ENCODE results near the gene RHCE.
"Not testable (repeated sequence)": the region's sequence is repeated elsewhere in the genome, so short reads cannot be mapped to it uniquely, and the experiment has no call there.

RHCE gene

DNA sequence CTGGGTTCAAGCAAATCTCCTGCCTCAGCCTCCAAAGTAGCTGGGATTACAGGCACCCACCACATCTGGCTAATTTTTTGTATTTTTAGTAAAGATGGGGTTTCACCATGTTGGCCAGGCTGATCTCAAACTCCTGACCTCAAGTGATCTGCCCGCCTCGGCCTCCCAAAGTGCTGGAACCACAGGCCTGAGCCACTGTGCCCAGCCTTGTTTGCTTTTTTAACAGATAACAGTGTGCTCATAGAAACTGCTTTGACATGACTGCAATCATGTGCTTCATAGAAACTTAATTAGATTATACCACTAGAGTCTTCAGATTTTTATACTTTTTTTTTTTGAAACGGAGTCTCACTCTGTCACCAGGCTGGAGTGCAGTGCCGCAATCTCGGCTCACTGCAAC lies 91.3 kb downstream of the RHCE start:
- H3K9ac ChIP-seq (ENCODE audit: low read depth in 1 of 2, low read length in 2 of 2); H3K36me3 ChIP-seq (ENCODE audit: control insufficient read depth in 2 of 2, insufficient read depth in 2 of 2, low read length in 2 of 2); H3K4me3 ChIP-seq (ENCODE audit: low read length in 2 of 2); H3K9me3 ChIP-seq (ENCODE audit: control insufficient read depth in 2 of 2, low read length in 2 of 2); H3K27ac ChIP-seq (ENCODE audit: low read depth in 2 of 2, low read length in 2 of 2); H3K27me3 ChIP-seq (ENCODE audit: control insufficient read depth in 2 of 2, insufficient read depth in 2 of 2, low read length in 2 of 2); H3K4me1 ChIP-seq (ENCODE audit: control insufficient read depth in 2 of 2, insufficient read depth in 2 of 2, low read length in 2 of 2): not testable (repeated sequence)

- H3K4me1 ChIP-seq (ENCODE audit: control insufficient read depth in 2 of 2, insufficient read depth in 2 of 2, low read length in 2 of 2); H3K9ac ChIP-seq (ENCODE audit: low read depth in 1 of 2, low read length in 2 of 2); H3K27ac ChIP-seq (ENCODE audit: low read depth in 2 of 2, low read length in 2 of 2); H3K36me3 ChIP-seq (ENCODE audit: control insufficient read depth in 2 of 2, insufficient read depth in 2 of 2, low read length in 2 of 2); H3K4me3 ChIP-seq (ENCODE audit: low read length in 2 of 2); H3K27me3 ChIP-seq (ENCODE audit: control insufficient read depth in 2 of 2, insufficient read depth in 2 of 2, low read length in 2 of 2); H3K9me3 ChIP-seq (ENCODE audit: control insufficient read depth in 2 of 2, low read length in 2 of 2): not testable (repeated sequence)
Observed at GRCh38 chr1:25328791-25329185, 91.8 kb downstream of the RHCE start.

GRCh38 chr1:25327864-25328790 lies 92.5 kb downstream of the RHCE start:
- H3K9me3 ChIP-seq (ENCODE audit: control insufficient read depth in 2 of 2, low read length in 2 of 2); H3K27ac ChIP-seq (ENCODE audit: low read depth in 2 of 2, low read length in 2 of 2); H3K4me1 ChIP-seq (ENCODE audit: control insufficient read depth in 2 of 2, insufficient read depth in 2 of 2, low read length in 2 of 2); H3K4me3 ChIP-seq (ENCODE audit: low read length in 2 of 2); H3K36me3 ChIP-seq (ENCODE audit: control insufficient read depth in 2 of 2, insufficient read depth in 2 of 2, low read length in 2 of 2); H3K9ac ChIP-seq (ENCODE audit: low read depth in 1 of 2, low read length in 2 of 2); H3K27me3 ChIP-seq (ENCODE audit: control insufficient read depth in 2 of 2, insufficient read depth in 2 of 2, low read length in 2 of 2): not testable (repeated sequence)

GRCh38 chr1:25324407-25324806 lies 96.2 kb downstream of the RHCE start:
- H3K4me1 ChIP-seq (ENCODE audit: control insufficient read depth in 2 of 2, insufficient read depth in 2 of 2, low read length in 2 of 2); H3K27me3 ChIP-seq (ENCODE audit: control insufficient read depth in 2 of 2, insufficient read depth in 2 of 2, low read length in 2 of 2); H3K9me3 ChIP-seq (ENCODE audit: control insufficient read depth in 2 of 2, low read length in 2 of 2); H3K9ac ChIP-seq (ENCODE audit: low read depth in 1 of 2, low read length in 2 of 2); H3K4me3 ChIP-seq (ENCODE audit: low read length in 2 of 2); H3K36me3 ChIP-seq (ENCODE audit: control insufficient read depth in 2 of 2, insufficient read depth in 2 of 2, low read length in 2 of 2); H3K27ac ChIP-seq (ENCODE audit: low read depth in 2 of 2, low read length in 2 of 2): not testable (repeated sequence)

- not testable (repeated sequence) for H3K4me1 ChIP-seq (ENCODE audit: control insufficient read depth in 2 of 2, insufficient read depth in 2 of 2, low read length in 2 of 2); H3K27me3 ChIP-seq (ENCODE audit: control insufficient read depth in 2 of 2, insufficient read depth in 2 of 2, low read length in 2 of 2); H3K4me3 ChIP-seq (ENCODE audit: low read length in 2 of 2); H3K27ac ChIP-seq (ENCODE audit: low read depth in 2 of 2, low read length in 2 of 2); H3K36me3 ChIP-seq (ENCODE audit: control insufficient read depth in 2 of 2, insufficient read depth in 2 of 2, low read length in 2 of 2); H3K9me3 ChIP-seq (ENCODE audit: control insufficient read depth in 2 of 2, low read length in 2 of 2); H3K9ac ChIP-seq (ENCODE audit: low read depth in 1 of 2, low read length in 2 of 2)
Observed at GRCh38 chr1:25322127-25322526, 98.5 kb downstream of the RHCE start.

- H3K36me3 ChIP-seq (ENCODE audit: control insufficient read depth in 2 of 2, insufficient read depth in 2 of 2, low read length in 2 of 2); H3K9me3 ChIP-seq (ENCODE audit: control insufficient read depth in 2 of 2, low read length in 2 of 2); H3K9ac ChIP-seq (ENCODE audit: low read depth in 1 of 2, low read length in 2 of 2); H3K4me1 ChIP-seq (ENCODE audit: control insufficient read depth in 2 of 2, insufficient read depth in 2 of 2, low read length in 2 of 2); H3K27me3 ChIP-seq (ENCODE audit: control insufficient read depth in 2 of 2, insufficient read depth in 2 of 2, low read length in 2 of 2); H3K27ac ChIP-seq (ENCODE audit: low read depth in 2 of 2, low read length in 2 of 2); H3K4me3 ChIP-seq (ENCODE audit: low read length in 2 of 2): not testable (repeated sequence)
Observed at GRCh38 chr1:25320314-25320938, 100.2 kb downstream of the RHCE start.

DNA sequence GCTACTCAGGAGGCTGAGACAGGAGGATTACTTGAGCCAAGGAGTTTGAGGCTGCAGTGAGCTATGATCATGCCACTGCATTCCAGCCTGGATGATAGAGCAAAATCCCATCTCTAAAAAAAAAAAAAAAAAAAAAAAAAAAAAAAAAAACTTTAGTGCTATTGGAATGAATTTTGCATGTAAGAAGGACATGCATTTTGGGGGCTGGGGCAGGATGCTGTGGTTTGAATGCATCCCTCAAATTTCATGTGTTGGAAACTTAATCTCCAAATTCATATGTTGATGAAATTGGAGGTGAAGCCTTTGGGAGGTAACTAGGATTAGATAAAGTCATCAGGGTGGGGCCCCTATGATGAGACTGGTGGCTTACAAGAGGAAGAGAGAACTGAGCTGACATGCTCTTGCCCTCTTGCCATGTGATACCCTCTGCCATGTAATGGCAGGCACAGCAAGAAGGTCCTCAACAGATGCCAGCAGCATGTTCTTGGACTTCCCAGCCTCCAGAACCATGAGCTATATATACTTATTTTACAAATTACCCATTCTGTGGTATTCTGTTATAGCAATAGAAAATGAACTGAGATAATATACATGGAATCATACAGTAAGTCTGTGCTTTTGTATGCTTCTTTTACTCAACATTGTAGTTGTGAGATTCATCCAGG lies 107.7 kb downstream of the RHCE start:
- H3K9ac ChIP-seq (ENCODE audit: low read depth in 1 of 2, low read length in 2 of 2); H3K4me1 ChIP-seq (ENCODE audit: control insufficient read depth in 2 of 2, insufficient read depth in 2 of 2, low read length in 2 of 2); H3K27ac ChIP-seq (ENCODE audit: low read depth in 2 of 2, low read length in 2 of 2); H3K4me3 ChIP-seq (ENCODE audit: low read length in 2 of 2); H3K27me3 ChIP-seq (ENCODE audit: control insufficient read depth in 2 of 2, insufficient read depth in 2 of 2, low read length in 2 of 2); H3K36me3 ChIP-seq (ENCODE audit: control insufficient read depth in 2 of 2, insufficient read depth in 2 of 2, low read length in 2 of 2); H3K9me3 ChIP-seq (ENCODE audit: control insufficient read depth in 2 of 2, low read length in 2 of 2): not testable (repeated sequence)

Data from mucosa of rectum (tissue), 2 donors.